ENCODE measurements around the gene TRIM68.

GRCh38 chr11:4578624-4579023, 29.4 kb downstream of the TRIM68 start:
- TF ChIP-seq, protein P1, sequence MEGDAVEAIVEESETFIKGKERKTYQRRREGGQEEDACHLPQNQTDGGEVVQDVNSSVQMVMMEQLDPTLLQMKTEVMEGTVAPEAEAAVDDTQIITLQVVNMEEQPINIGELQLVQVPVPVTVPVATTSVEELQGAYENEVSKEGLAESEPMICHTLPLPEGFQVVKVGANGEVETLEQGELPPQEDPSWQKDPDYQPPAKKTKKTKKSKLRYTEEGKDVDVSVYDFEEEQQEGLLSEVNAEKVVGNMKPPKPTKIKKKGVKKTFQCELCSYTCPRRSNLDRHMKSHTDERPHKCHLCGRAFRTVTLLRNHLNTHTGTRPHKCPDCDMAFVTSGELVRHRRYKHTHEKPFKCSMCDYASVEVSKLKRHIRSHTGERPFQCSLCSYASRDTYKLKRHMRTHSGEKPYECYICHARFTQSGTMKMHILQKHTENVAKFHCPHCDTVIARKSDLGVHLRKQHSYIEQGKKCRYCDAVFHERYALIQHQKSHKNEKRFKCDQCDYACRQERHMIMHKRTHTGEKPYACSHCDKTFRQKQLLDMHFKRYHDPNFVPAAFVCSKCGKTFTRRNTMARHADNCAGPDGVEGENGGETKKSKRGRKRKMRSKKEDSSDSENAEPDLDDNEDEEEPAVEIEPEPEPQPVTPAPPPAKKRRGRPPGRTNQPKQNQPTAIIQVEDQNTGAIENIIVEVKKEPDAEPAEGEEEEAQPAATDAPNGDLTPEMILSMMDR (IDR thresholded peaks at IDR 0.05), result no peak
- TF ChIP-seq POLR2A (IDR thresholded peaks at IDR 0.05), result no peak

Data from right lobe of liver (tissue), 4 donors.